Neural cell (in vitro differentiated cells): ENCODE data around the gene GMCL1. TPM values are rescaled to one million over a fixed set of nuclear protein-coding genes. Genes with fewer than 3 reads are reported as not detected.

Experiments used
- H2AFZ ChIP-seq: fragments of 200-600, 300-800 bp; sonication (generic), shearing (Covaris generic); 2 replicates; pipeline ENCODE4 v1.6.0; 2014; ENCODE audit warnings: low read depth, mild to moderate bottlenecking, antibody characterized with exemption, low read length, moderate library complexity
- H3F3A ChIP-seq: fragments of 200-600 bp; shearing (Covaris generic); 2 replicates; pipeline ENCODE4 v1.6.1; 2016; ENCODE audit warnings: mild to moderate bottlenecking, moderate library complexity, mixed read lengths, antibody characterized with exemption, low read length; ENCODE audit not compliant: insufficient read depth, poor library complexity, severe bottlenecking
- H3K27ac ChIP-seq: fragments of 200-600, 300-800 bp; sonication (generic), shearing (Covaris generic); 2 replicates; pipeline ENCODE4 v1.5.1; 2014; ENCODE audit warnings: mild to moderate bottlenecking, low read length, moderate library complexity
- H3K27me3 ChIP-seq: fragments of 300-800, 200-600 bp; sonication (generic), shearing (Covaris generic); 2 replicates; pipeline ENCODE4 v1.6.0; 2014; ENCODE audit warnings: mild to moderate bottlenecking, low read depth, low read length, moderate library complexity; ENCODE audit not compliant: insufficient read depth
- H3K36me3 ChIP-seq: fragments of 300-800, 200-600 bp; sonication (generic), shearing (Covaris generic); 2 replicates; pipeline ENCODE4 v1.5.1; 2014; ENCODE audit warnings: mild to moderate bottlenecking, antibody characterized with exemption, low read length, moderate library complexity; ENCODE audit not compliant: insufficient read depth
- H3K4me2 ChIP-seq: fragments of 300-800, 200-600 bp; sonication (generic), shearing (Covaris generic); 2 replicates; pipeline ENCODE4 v1.6.0; 2014; ENCODE audit warnings: mild to moderate bottlenecking, low read length
- H3K4me3 ChIP-seq: fragments of 300-800, 200-600 bp; sonication (generic), shearing (Covaris generic); 2 replicates; pipeline ENCODE4 v1.5.1; 2014; ENCODE audit warnings: mild to moderate bottlenecking, low read length, moderate library complexity
- H3K79me2 ChIP-seq: fragments of 200-600 bp; shearing (Covaris generic); replicated peaks from 2 replicates; pipeline ENCODE4 v1.6.0; 2014; ENCODE audit warnings: mild to moderate bottlenecking, low read length, moderate library complexity; ENCODE audit not compliant: insufficient read depth
- H3K9ac ChIP-seq: fragments of 300-800, 200-600 bp; sonication (generic), shearing (Covaris generic); 2 replicates; pipeline ENCODE4 v1.6.1; 2016; ENCODE audit warnings: mild to moderate bottlenecking, low read length, mixed read lengths
- H3K9me2 ChIP-seq: fragments of 200-600 bp; shearing (Covaris generic); 2 replicates; pipeline ENCODE4 v1.6.1; 2016; ENCODE audit warnings: mild to moderate bottlenecking, low read length, mixed read lengths; ENCODE audit not compliant: insufficient read depth
- H3K9me3 ChIP-seq: fragments of 200-600, 300-800 bp; sonication (generic), shearing (Covaris generic); 2 replicates; pipeline ENCODE4 v1.6.1; 2016; ENCODE audit warnings: mild to moderate bottlenecking, mixed run types, low read length, moderate library complexity, mixed read lengths
- H4K20me1 ChIP-seq: fragments of 200-600 bp; shearing (Covaris generic); 2 replicates; pipeline ENCODE4 v1.6.1; 2016; ENCODE audit warnings: mild to moderate bottlenecking, mixed run types; ENCODE audit not compliant: insufficient read depth
- EP300 ChIP-seq: fragments of 450-650 bp; conservative IDR thresholded peaks from 2 replicates; pipeline ENCODE4 v1.6.1; 2014; ENCODE audit warnings: antibody characterized with exemption, mild to moderate bottlenecking, moderate library complexity; ENCODE audit not compliant: poor library complexity, severe bottlenecking
- EZH2 ChIP-seq: fragments of 200-600, 300-800 bp; shearing (Covaris generic), sonication (generic); IDR thresholded peaks from 2 replicates; pipeline ENCODE4 v1.6.1; 2014; ENCODE audit warnings: antibody characterized with exemption, low read length, borderline replicate concordance, mild to moderate bottlenecking; ENCODE audit not compliant: insufficient read depth, poor library complexity, severe bottlenecking
- MXI1 ChIP-seq: fragments of 450-650 bp; conservative IDR thresholded peaks from 2 replicates; pipeline ENCODE4 v1.6.1; 2014; ENCODE audit warnings: antibody characterized with exemption, mild to moderate bottlenecking; ENCODE audit not compliant: poor library complexity, severe bottlenecking
- POLR2AphosphoS5 ChIP-seq: IDR thresholded peaks from 2 replicates; pipeline ENCODE4 v1.6.1; 2012
- RAD21 ChIP-seq: fragments of 450-650 bp; conservative IDR thresholded peaks from 2 replicates; pipeline ENCODE4 v1.6.1; 2014; ENCODE audit warnings: antibody characterized with exemption, mild to moderate bottlenecking, moderate library complexity
- SMC3 ChIP-seq: fragments of 450-650 bp; conservative IDR thresholded peaks from 2 replicates; pipeline ENCODE4 v1.6.1; 2014; ENCODE audit warnings: antibody characterized with exemption, mild to moderate bottlenecking, moderate library complexity; ENCODE audit not compliant: poor library complexity
- TAF1 ChIP-seq: IDR thresholded peaks from 2 replicates; pipeline ENCODE4 v1.6.1; 2012; ENCODE audit warnings: low read depth
- polyA plus RNA-seq: library from polyadenylated mRNA; depleted of rRNA; stranded (reverse); fragments of >200 nt; gene quantifications from 2 replicates; pipeline ENCODE4 v1.2.3, GENCODE V29; 2014
- TF ChIP-seq, protein P1 (sequence below): fragments of 450-650 bp; IDR thresholded peaks from 2 replicates; pipeline ENCODE4 v1.5.1; 2014; ENCODE audit warnings: antibody characterized with exemption, mild to moderate bottlenecking, moderate library complexity; ENCODE audit not compliant: poor library complexity, severe bottlenecking
- TF ChIP-seq, protein P2 (sequence below): IDR thresholded peaks from 2 replicates; pipeline ENCODE4 v1.6.1; 2012; ENCODE audit warnings: borderline replicate concordance

GMCL1 gene
- polyA plus RNA-seq, 1 donor from 2014 or later, result 18.8 TPM

DNA sequence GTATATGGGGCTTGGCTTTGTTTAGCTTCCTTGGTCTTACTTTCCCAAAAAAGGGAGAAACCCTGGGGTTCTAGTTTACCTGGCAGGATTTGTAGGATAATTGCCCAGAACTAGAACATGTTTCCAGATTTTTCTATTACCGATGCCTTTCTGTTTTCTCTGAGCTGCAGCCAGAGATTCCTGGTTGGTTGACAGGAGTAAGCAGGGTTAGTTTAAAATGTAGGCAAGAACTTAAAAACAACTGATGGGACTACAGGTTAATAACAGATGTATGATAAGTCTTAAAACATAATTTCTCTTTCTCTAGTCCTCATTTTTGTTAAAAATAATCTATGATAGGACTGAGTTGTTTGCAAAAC is 38.9 kb upstream of the GMCL1 start:
- no peak overlapping the region for H3K4me2 ChIP-seq
- no peaks in the 10 kb centered on the region for H3K79me2 ChIP-seq
- no peaks in the 10 kb centered on the region for H3K9me2 ChIP-seq
- H3K9ac ChIP-seq, result no peak overlapping the region
- H3K27me3 ChIP-seq, result no peaks in the 10 kb centered on the region
- H2AFZ ChIP-seq, result no peak overlapping the region
- no peak for TF ChIP-seq RAD21
- H3F3A ChIP-seq, result no peaks in the 10 kb centered on the region
- no peak overlapping the region for H3K27ac ChIP-seq
- no peaks in the 10 kb centered on the region for H3K9me3 ChIP-seq
- H3K4me3 ChIP-seq, result no peak overlapping the region
- no peaks in the 10 kb centered on the region for H4K20me1 ChIP-seq
- no peaks in the 10 kb centered on the region for H3K36me3 ChIP-seq

DNA sequence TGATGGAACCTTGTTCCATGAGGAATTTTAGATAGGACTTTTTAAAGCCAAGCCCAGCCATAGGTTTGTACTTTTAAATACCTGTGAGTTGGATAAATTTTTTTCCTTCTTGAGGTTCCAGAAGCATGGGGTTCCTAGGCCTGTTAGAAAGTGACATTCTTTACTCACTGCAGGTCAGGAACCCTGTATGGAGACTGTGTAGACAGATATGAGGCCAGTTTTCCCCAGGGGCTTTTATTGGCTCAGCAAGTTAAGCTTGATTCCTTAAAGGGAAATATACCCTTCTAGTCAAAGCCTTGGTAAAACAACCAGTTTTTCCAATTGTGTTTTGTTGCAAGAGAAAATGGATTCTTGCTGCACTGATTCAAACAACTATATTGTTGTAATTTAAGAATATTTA is 38.4 kb upstream of the GMCL1 start:
- no peaks in the 10 kb centered on the region for H3K27me3 ChIP-seq
- H3K27ac ChIP-seq, result no peak overlapping the region
- H4K20me1 ChIP-seq, result no peaks in the 10 kb centered on the region
- no peak overlapping the region for H3K9ac ChIP-seq
- no peaks in the 10 kb centered on the region for H3K9me2 ChIP-seq
- no peak overlapping the region for H2AFZ ChIP-seq
- H3K36me3 ChIP-seq, result no peaks in the 10 kb centered on the region
- no peaks in the 10 kb centered on the region for H3K9me3 ChIP-seq
- no peak overlapping the region for H3K4me2 ChIP-seq
- TF ChIP-seq SMC3 (no peak), TAF1 (no peak), RAD21 (no peak), EZH2 (no peak), EP300 (no peak), MXI1 (no peak), POLR2AphosphoS5 (no peak)
- TF ChIP-seq, protein P1, sequence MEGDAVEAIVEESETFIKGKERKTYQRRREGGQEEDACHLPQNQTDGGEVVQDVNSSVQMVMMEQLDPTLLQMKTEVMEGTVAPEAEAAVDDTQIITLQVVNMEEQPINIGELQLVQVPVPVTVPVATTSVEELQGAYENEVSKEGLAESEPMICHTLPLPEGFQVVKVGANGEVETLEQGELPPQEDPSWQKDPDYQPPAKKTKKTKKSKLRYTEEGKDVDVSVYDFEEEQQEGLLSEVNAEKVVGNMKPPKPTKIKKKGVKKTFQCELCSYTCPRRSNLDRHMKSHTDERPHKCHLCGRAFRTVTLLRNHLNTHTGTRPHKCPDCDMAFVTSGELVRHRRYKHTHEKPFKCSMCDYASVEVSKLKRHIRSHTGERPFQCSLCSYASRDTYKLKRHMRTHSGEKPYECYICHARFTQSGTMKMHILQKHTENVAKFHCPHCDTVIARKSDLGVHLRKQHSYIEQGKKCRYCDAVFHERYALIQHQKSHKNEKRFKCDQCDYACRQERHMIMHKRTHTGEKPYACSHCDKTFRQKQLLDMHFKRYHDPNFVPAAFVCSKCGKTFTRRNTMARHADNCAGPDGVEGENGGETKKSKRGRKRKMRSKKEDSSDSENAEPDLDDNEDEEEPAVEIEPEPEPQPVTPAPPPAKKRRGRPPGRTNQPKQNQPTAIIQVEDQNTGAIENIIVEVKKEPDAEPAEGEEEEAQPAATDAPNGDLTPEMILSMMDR, result no peak
- no peaks in the 10 kb centered on the region for H3K79me2 ChIP-seq
- no peaks in the 10 kb centered on the region for H3F3A ChIP-seq
- no peak overlapping the region for H3K4me3 ChIP-seq

DNA sequence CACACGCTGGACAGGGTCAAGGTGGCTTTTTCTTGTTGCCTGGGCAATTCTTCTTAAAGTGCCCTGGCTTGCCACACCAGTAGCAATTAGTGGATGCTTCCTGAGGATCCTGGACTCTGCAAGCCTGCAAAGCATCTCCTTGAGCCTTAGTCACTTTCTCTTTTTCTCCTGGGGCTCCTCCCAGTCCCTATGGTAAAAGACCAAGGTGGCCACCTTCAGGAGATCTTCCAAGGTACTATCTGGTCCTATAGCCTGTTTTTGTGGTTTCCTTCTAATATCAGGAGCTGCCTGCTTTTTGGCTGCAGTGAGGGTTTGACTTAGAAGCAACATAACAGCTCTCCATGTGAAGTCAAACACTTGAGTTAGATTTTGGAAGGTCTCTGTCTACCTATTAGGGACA is 33.3 kb upstream of the GMCL1 start:
- H3K27me3 ChIP-seq, result no peaks in the 10 kb centered on the region
- H3K36me3 ChIP-seq, result no peaks in the 10 kb centered on the region
- no peak overlapping the region for H2AFZ ChIP-seq
- no peaks in the 10 kb centered on the region for H4K20me1 ChIP-seq
- H3K4me3 ChIP-seq, result no peak overlapping the region
- no peaks in the 10 kb centered on the region for H3K79me2 ChIP-seq
- no peak overlapping the region for H3K9ac ChIP-seq
- H3K9me2 ChIP-seq, result no peaks in the 10 kb centered on the region
- no peak for TF ChIP-seq POLR2AphosphoS5
- no peak for TF ChIP-seq EZH2
- no peak for TF ChIP-seq EP300
- TF ChIP-seq, protein P2, sequence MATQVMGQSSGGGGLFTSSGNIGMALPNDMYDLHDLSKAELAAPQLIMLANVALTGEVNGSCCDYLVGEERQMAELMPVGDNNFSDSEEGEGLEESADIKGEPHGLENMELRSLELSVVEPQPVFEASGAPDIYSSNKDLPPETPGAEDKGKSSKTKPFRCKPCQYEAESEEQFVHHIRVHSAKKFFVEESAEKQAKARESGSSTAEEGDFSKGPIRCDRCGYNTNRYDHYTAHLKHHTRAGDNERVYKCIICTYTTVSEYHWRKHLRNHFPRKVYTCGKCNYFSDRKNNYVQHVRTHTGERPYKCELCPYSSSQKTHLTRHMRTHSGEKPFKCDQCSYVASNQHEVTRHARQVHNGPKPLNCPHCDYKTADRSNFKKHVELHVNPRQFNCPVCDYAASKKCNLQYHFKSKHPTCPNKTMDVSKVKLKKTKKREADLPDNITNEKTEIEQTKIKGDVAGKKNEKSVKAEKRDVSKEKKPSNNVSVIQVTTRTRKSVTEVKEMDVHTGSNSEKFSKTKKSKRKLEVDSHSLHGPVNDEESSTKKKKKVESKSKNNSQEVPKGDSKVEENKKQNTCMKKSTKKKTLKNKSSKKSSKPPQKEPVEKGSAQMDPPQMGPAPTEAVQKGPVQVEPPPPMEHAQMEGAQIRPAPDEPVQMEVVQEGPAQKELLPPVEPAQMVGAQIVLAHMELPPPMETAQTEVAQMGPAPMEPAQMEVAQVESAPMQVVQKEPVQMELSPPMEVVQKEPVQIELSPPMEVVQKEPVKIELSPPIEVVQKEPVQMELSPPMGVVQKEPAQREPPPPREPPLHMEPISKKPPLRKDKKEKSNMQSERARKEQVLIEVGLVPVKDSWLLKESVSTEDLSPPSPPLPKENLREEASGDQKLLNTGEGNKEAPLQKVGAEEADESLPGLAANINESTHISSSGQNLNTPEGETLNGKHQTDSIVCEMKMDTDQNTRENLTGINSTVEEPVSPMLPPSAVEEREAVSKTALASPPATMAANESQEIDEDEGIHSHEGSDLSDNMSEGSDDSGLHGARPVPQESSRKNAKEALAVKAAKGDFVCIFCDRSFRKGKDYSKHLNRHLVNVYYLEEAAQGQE, result no peak
- H3K9me3 ChIP-seq, result no peaks in the 10 kb centered on the region
- H3F3A ChIP-seq, result no peaks in the 10 kb centered on the region
- H3K27ac ChIP-seq, result no peak overlapping the region
- no peak overlapping the region for H3K4me2 ChIP-seq
